OCI-LY7 (cell line): ENCODE results near the gene PLD5. TPM values are rescaled to one million over a fixed set of nuclear protein-coding genes. Genes with fewer than 3 reads are reported as not detected.

Experiments
- BruUV-seq: library from RNA; stranded (reverse); fragments of 400-500 nt; replicated peaks from 2 replicates; lab custom pipeline; 2021; lab: Mats Ljungman, UMichigan
- CTCF ChIA-PET: fragments of 300-600 bp; sonication (Branson Sonifier 250); formaldehyde crosslinking; loops from one replicate; lab custom pipeline; 2022; ENCODE audit warnings: antibody characterized with exemption; ENCODE audit not compliant: unreplicated experiment; lab: Charles Lee
- POLR2A ChIA-PET: fragments of 300-600 bp; sonication (Branson Sonifier 250); formaldehyde crosslinking; loops from one replicate; lab custom pipeline; 2022; ENCODE audit warnings: antibody characterized with exemption; lab: Charles Lee
- DNase-seq: peaks from one replicate; pipeline ENCODE4 v3.0.0-alpha.2; 2015; ENCODE audit warnings: low spot score
- H2AFZ ChIP-seq: fragments of 200-600 bp; sonication (generic), shearing (Covaris generic); 2 replicates; pipeline ENCODE4 v1.6.1; 2014; ENCODE audit warnings: mild to moderate bottlenecking, antibody characterized with exemption, low read length, moderate library complexity
- H3K27ac ChIP-seq: fragments of 200-600 bp; sonication (generic); 2 replicates; pipeline ENCODE4 v1.5.1; 2014; ENCODE audit warnings: mixed run types, low read depth, mild to moderate bottlenecking, moderate library complexity, low read length, inconsistent platforms; ENCODE audit not compliant: poor library complexity, severe bottlenecking
- H3K36me3 ChIP-seq: fragments of 200-600 bp; sonication (generic); 2 replicates; pipeline ENCODE4 v1.6.1; 2014; ENCODE audit warnings: mild to moderate bottlenecking, antibody characterized with exemption, low read length, moderate library complexity, mixed read lengths; ENCODE audit not compliant: insufficient read depth
- H3K4me1 ChIP-seq: fragments of 200-600 bp; sonication (generic); 2 replicates; pipeline ENCODE4 v1.5.1; 2014; ENCODE audit warnings: mild to moderate bottlenecking, low read length; ENCODE audit not compliant: insufficient read depth, poor library complexity, severe bottlenecking
- H3K4me2 ChIP-seq: fragments of 200-600 bp; sonication (generic); 2 replicates; pipeline ENCODE4 v1.6.1; 2014; ENCODE audit warnings: mild to moderate bottlenecking, low read length
- H3K4me3 ChIP-seq: fragments of 200-600 bp; sonication (generic); 2 replicates; pipeline ENCODE4 v1.5.1; 2014; ENCODE audit warnings: mild to moderate bottlenecking, low read depth, low read length; ENCODE audit not compliant: poor library complexity, severe bottlenecking
- H3K79me2 ChIP-seq: fragments of 200-600 bp; sonication (generic); 2 replicates; pipeline ENCODE4 v1.6.1; 2016; ENCODE audit warnings: low read depth, mild to moderate bottlenecking, low read length, moderate library complexity, mixed read lengths; ENCODE audit not compliant: insufficient read depth
- H3K9me2 ChIP-seq: fragments of 200-600 bp; sonication (generic); 2 replicates; pipeline ENCODE4 v1.6.1; 2016; ENCODE audit warnings: mild to moderate bottlenecking, low read length, mixed read lengths; ENCODE audit not compliant: insufficient read depth
- H3K9me3 ChIP-seq: fragments of 200-600 bp; sonication (generic); 2 replicates; pipeline ENCODE4 v1.6.1; 2014; ENCODE audit warnings: mild to moderate bottlenecking, mixed run types, low read length, mixed read lengths
- H4K20me1 ChIP-seq: fragments of 200-600 bp; sonication (generic); 2 replicates; pipeline ENCODE4 v1.6.1; 2014; ENCODE audit warnings: mild to moderate bottlenecking, antibody characterized with exemption, low read length, moderate library complexity, mixed read lengths; ENCODE audit not compliant: insufficient read depth
- EZH2phosphoT487 ChIP-seq: fragments of 200-600 bp; sonication (generic); IDR thresholded peaks from 2 replicates; pipeline ENCODE4 v1.6.1; 2018; ENCODE audit warnings: low read depth, borderline replicate concordance, mild to moderate bottlenecking, mixed run types, antibody characterized with exemption, low read length, moderate library complexity, mixed read lengths
- intact Hi-C: fragments of 100-400 bp; cut with micrococcal nuclease; formaldehyde crosslinking; loops from one replicate; pipeline ENCODE4 v1.10.0; 2022; ENCODE audit not compliant: unreplicated experiment
- small RNA-seq: library from RNA; depleted of rRNA; stranded (forward); fragments of <200 nt; gene quantifications from one replicate; pipeline ENCODE3, GENCODE V24; 2014
- total RNA-seq, 2 experiments: library from RNA; depleted of rRNA in 1 of 2; stranded (reverse); fragments of >200 nt in 1 of 2; shearing (Covaris generic) in 1 of 2; gene quantifications; 2 replicates each; pipeline ENCODE4 v1.2.3, GENCODE V29; 2014 to 2022
- TF ChIP-seq, protein P1 (sequence below): fragments of 200-600 bp; sonication (generic); conservative IDR thresholded peaks from 2 replicates; pipeline ENCODE4 v1.5.1; 2014; ENCODE audit warnings: mild to moderate bottlenecking, antibody characterized with exemption, low read length, moderate library complexity, mixed read lengths

PLD5 gene
- total RNA-seq, 2 experiments from 2014 or later = not detected

DNA sequence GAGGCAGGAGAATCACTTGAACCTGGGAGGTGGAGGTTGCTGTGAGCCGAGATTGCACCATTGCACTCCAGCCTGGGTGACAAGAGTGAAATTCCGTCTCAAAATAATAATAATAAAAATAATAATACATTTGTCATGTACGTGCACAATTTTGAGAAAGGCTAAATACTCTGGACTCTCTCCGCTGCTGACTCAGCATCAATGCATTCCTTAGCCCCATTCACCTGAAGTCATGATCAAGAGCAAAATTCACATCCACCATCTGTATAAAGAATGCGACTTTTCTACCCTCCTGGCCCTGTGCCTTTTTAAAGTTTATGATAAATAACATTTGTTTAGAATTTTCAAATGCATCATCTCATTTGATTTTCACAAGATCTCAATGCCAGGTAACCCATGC is 490.1 kb downstream of the PLD5 start:
- POLR2A ChIA-PET = no interaction called here
- TF ChIP-seq, protein P1, sequence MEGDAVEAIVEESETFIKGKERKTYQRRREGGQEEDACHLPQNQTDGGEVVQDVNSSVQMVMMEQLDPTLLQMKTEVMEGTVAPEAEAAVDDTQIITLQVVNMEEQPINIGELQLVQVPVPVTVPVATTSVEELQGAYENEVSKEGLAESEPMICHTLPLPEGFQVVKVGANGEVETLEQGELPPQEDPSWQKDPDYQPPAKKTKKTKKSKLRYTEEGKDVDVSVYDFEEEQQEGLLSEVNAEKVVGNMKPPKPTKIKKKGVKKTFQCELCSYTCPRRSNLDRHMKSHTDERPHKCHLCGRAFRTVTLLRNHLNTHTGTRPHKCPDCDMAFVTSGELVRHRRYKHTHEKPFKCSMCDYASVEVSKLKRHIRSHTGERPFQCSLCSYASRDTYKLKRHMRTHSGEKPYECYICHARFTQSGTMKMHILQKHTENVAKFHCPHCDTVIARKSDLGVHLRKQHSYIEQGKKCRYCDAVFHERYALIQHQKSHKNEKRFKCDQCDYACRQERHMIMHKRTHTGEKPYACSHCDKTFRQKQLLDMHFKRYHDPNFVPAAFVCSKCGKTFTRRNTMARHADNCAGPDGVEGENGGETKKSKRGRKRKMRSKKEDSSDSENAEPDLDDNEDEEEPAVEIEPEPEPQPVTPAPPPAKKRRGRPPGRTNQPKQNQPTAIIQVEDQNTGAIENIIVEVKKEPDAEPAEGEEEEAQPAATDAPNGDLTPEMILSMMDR = no peak
- TF ChIP-seq EZH2phosphoT487 = no peak
- no peak overlapping the region for H3K4me3 ChIP-seq
- DNase-seq = no peak
- H3K9me3 ChIP-seq = no peaks in the 10 kb centered on the region
- H3K9me2 ChIP-seq = no peaks in the 10 kb centered on the region
- no peaks in the 10 kb centered on the region for H4K20me1 ChIP-seq
- H3K36me3 ChIP-seq = no peaks in the 10 kb centered on the region
- CTCF ChIA-PET = no interaction called here
- no peak overlapping the region for H3K27ac ChIP-seq
- H3K4me2 ChIP-seq = no peak overlapping the region
- H3K79me2 ChIP-seq = no peaks in the 10 kb centered on the region
- intact Hi-C loops = no loop called here
- H3K4me1 ChIP-seq = no peaks in the 10 kb centered on the region
- no peak overlapping the region for H2AFZ ChIP-seq
- BruUV-seq = no TSS peak

DNA sequence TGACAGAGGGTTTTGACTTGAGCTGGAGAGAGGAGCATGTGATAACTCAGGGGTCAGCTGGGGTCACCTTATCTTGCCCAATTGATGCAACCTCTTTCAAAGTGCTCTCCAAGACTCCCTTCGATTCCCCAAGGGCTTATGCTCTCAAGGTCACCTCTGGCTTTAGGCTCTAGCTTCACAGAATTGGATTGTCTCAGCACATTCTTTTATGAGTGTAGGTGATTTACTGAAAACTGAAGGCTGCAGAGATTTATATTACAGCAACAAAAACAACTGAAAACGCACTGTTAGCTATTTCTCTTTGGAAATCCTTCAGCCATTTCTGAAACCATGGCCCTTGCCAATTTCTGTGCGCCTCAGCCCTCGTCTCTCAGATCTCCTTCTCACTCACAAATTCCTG is 491.1 kb downstream of the PLD5 start:
- intact Hi-C loops = no loop called here

More for the DNA sequence above, 491.1 kb downstream of the PLD5 start:
- Histone ChIP-seq H2AFZ (no peak overlapping the region), H3K36me3 (no peaks in the 10 kb centered on the region), H3K4me3 (no peak overlapping the region), H3K9me2 (no peaks in the 10 kb centered on the region), H3K9me3 (no peaks in the 10 kb centered on the region), H3K27ac (no peak overlapping the region), H3K79me2 (no peaks in the 10 kb centered on the region), H4K20me1 (no peaks in the 10 kb centered on the region), H3K4me1 (no peaks in the 10 kb centered on the region), H3K4me2 (no peak overlapping the region)
- ChIA-PET POLR2A (interaction anchor here (0.8 kb wide), 1 partner anchor 9 kb away, joined by 3 read pairs; no protein-coding TSS in a partner anchor), CTCF (no interaction called here)
- no peak for DNase-seq
- no TSS peak for BruUV-seq
- TF ChIP-seq, protein P1 = no peak
- no peak for TF ChIP-seq EZH2phosphoT487

Small RNA genes lying within 50 kb of the gene (small RNA-seq; reads per million reads assigned to genes)
- gene AL360271.2 = not detected
- gene RN7SKP12 = not detected
